ENCODE measurements around the gene PMEPA1.

DNA sequence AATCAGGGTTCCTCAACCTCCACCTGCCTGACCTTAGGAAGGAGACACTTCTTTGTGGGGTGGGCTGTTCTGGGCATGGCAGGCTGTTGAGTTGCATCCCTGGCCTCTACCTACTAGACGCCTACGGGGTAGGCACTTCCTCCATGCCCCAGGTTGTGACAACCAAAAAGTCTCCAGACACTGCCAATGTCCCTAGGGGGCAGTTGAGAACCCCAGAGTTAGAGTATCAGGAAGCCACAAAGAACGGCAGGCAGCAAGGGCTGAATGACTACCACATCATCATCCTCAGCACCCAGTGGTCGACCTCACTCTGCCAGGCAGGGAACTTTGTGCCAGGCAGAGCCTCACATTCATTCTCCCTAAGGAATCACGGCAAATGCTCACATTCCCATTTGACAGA is 21.5 kb downstream of the PMEPA1 start:
- TF ChIP-seq CTCF (conservative IDR thresholded peaks at IDR 0.05; ENCODE audit: low read length), result peak; percentile 33; the same call in 1 of the 2 replicates
- no peak for TF ChIP-seq EZH2phosphoT487 (IDR thresholded peaks at IDR 0.05; ENCODE audit: borderline replicate concordance, low read depth, low read length)

All from OCI-LY7 (cell line).